Large intestine (tissue), 3 donors: ENCODE measurements around the gene AQP1. TPM values are rescaled to one million over a fixed set of nuclear protein-coding genes. Genes with fewer than 3 reads are reported as not detected.

Experiments
- DNase-seq, 2 donors: peaks; one replicate each; pipeline versions ENCODE4 v3.0.0 to v3.0.0-alpha.2; 2013
- H3K27ac ChIP-seq: one replicate; pipeline ENCODE4 v1.5.1; 2013; ENCODE audit warnings: low read length
- H3K27me3 ChIP-seq: 2 replicates; pipeline ENCODE4 v1.6.1; 2013; ENCODE audit warnings: low read length; ENCODE audit not compliant: control insufficient read depth, insufficient read depth
- H3K36me3 ChIP-seq: 2 replicates; pipeline ENCODE4 v1.6.1; 2013; ENCODE audit warnings: low read length; ENCODE audit not compliant: control insufficient read depth, insufficient read depth
- H3K4me1 ChIP-seq: one replicate; pipeline ENCODE4 v1.6.1; 2013; ENCODE audit warnings: low read length; ENCODE audit not compliant: control insufficient read depth, insufficient read depth
- H3K4me3 ChIP-seq: one replicate; pipeline ENCODE4 v1.5.1; 2013; ENCODE audit warnings: low read length
- H3K9me3 ChIP-seq: one replicate; pipeline ENCODE4 v1.6.1; 2013; ENCODE audit warnings: mild to moderate bottlenecking, low read depth, low read length, moderate library complexity; ENCODE audit not compliant: control insufficient read depth
- whole genome bisulfite sequencing: methylation state at CpG from one replicate; pipeline ENCODE4 v1.1.5; 2013; ENCODE audit warnings: low lambda C conversion rate; ENCODE audit not compliant: insufficient coverage; 5-methylcytosine and 5-hydroxymethylcytosine counted together
- polyA plus RNA-seq: library from polyadenylated mRNA; unstranded; fragments of 120-200 nt; gene quantifications from one replicate; pipeline ENCODE4 v1.2.1, GENCODE V29; 2013

Gene AQP1
- polyA plus RNA-seq, 1 donor, result 81.6 TPM

GRCh38 chr7:30896783-30897637 is 14.6 kb upstream of the AQP1 start:
- H3K27ac ChIP-seq, result peak overlapping the region; percentile 79
- H3K27me3 ChIP-seq, result no peaks in the 10 kb centered on the region
- peaks cover 49% of the 10 kb centered on the region for H3K4me1 ChIP-seq
- H3K4me3 ChIP-seq, result no peak overlapping the region
- no peaks in the 10 kb centered on the region for H3K9me3 ChIP-seq
- peaks cover 3% of the 10 kb centered on the region for H3K36me3 ChIP-seq
- WGBS, result no CpG with 5 or more reads among the region's 13 CpGs
- DNase-seq, result peak; percentile 75 to 93

GRCh38 chr7:30897770-30898169 is 13.9 kb upstream of the AQP1 start:
- DNase-seq, result no peak
- no peaks in the 10 kb centered on the region for H3K27me3 ChIP-seq
- no peaks in the 10 kb centered on the region for H3K9me3 ChIP-seq
- H3K36me3 ChIP-seq, result no peaks in the 10 kb centered on the region
- H3K27ac ChIP-seq, result peak overlapping the region; percentile 79
- peaks cover 49% of the 10 kb centered on the region for H3K4me1 ChIP-seq
- no peak overlapping the region for H3K4me3 ChIP-seq
- no CpG with 5 or more reads among the region's 2 CpGs for WGBS

GRCh38 chr7:30898411-30898810 is 13.2 kb upstream of the AQP1 start:
- WGBS, result no CpG with 5 or more reads among the region's 12 CpGs
- Histone ChIP-seq H3K36me3 (no peaks in the 10 kb centered on the region), H3K4me1 (peaks cover 43% of the 10 kb centered on the region), H3K9me3 (no peaks in the 10 kb centered on the region), H3K27ac (no peak overlapping the region), H3K27me3 (no peaks in the 10 kb centered on the region), H3K4me3 (no peak overlapping the region)
- no peak for DNase-seq

GRCh38 chr7:30899066-30899465 is 12.6 kb upstream of the AQP1 start:
- Histone ChIP-seq H3K4me1 (peaks cover 36% of the 10 kb centered on the region), H3K27me3 (no peaks in the 10 kb centered on the region), H3K9me3 (no peaks in the 10 kb centered on the region), H3K36me3 (no peaks in the 10 kb centered on the region), H3K4me3 (no peak overlapping the region), H3K27ac (no peak overlapping the region)
- no peak for DNase-seq
- no CpG with 5 or more reads among the region's 7 CpGs for WGBS

GRCh38 chr7:30899630-30900029 is 12.0 kb upstream of the AQP1 start:
- H3K4me1 ChIP-seq, result peaks cover 33% of the 10 kb centered on the region
- H3K9me3 ChIP-seq, result no peaks in the 10 kb centered on the region
- no peaks in the 10 kb centered on the region for H3K27me3 ChIP-seq
- no peaks in the 10 kb centered on the region for H3K36me3 ChIP-seq
- no CpG with 5 or more reads among the region's 6 CpGs for WGBS
- H3K27ac ChIP-seq, result no peak overlapping the region
- no peak overlapping the region for H3K4me3 ChIP-seq
- DNase-seq, result no peak

GRCh38 chr7:30900053-30900452 is 11.6 kb upstream of the AQP1 start:
- H3K27ac ChIP-seq, result no peak overlapping the region
- H3K9me3 ChIP-seq, result no peaks in the 10 kb centered on the region
- no peaks in the 10 kb centered on the region for H3K36me3 ChIP-seq
- no peak for DNase-seq
- WGBS, result no CpG with 5 or more reads among the region's 9 CpGs
- peaks cover 29% of the 10 kb centered on the region for H3K4me1 ChIP-seq
- H3K27me3 ChIP-seq, result no peaks in the 10 kb centered on the region
- H3K4me3 ChIP-seq, result no peak overlapping the region

GRCh38 chr7:30900803-30901362 is 10.8 kb upstream of the AQP1 start:
- no peak overlapping the region for H3K27ac ChIP-seq

GRCh38 chr7:30901856-30902255 is 9.8 kb upstream of the AQP1 start:
- no peak overlapping the region for H3K27ac ChIP-seq
- H3K27me3 ChIP-seq, result no peaks in the 10 kb centered on the region
- no peaks in the 10 kb centered on the region for H3K9me3 ChIP-seq
- no CpG with 5 or more reads among the region's 2 CpGs for WGBS
- H3K36me3 ChIP-seq, result no peaks in the 10 kb centered on the region
- H3K4me3 ChIP-seq, result no peak overlapping the region
- H3K4me1 ChIP-seq, result peaks cover 16% of the 10 kb centered on the region
- DNase-seq, result no peak

More at GRCh38 chr7:30900803-30901362, 10.8 kb upstream of the AQP1 start:
- no peaks in the 10 kb centered on the region for H3K9me3 ChIP-seq
- H3K4me3 ChIP-seq, result no peak overlapping the region
- no peak for DNase-seq
- whole genome bisulfite sequencing, result 70% methylated on average over 2 of the region's 11 CpGs
- no peaks in the 10 kb centered on the region for H3K27me3 ChIP-seq
- H3K4me1 ChIP-seq, result peaks cover 25% of the 10 kb centered on the region
- no peaks in the 10 kb centered on the region for H3K36me3 ChIP-seq

- no peaks in the 10 kb centered on the region for H3K9me3 ChIP-seq
- peaks cover 10% of the 10 kb centered on the region for H3K4me1 ChIP-seq
- H3K27me3 ChIP-seq, result no peaks in the 10 kb centered on the region
- no peak overlapping the region for H3K27ac ChIP-seq
- H3K36me3 ChIP-seq, result no peaks in the 10 kb centered on the region
- WGBS, result no CpG with 5 or more reads among the region's 11 CpGs
- H3K4me3 ChIP-seq, result no peak overlapping the region
- no peak for DNase-seq
Measured at GRCh38 chr7:30902466-30902865, 9.2 kb upstream of the AQP1 start.

GRCh38 chr7:30903146-30903545 is 8.5 kb upstream of the AQP1 start:
- no peak overlapping the region for H3K4me3 ChIP-seq
- no peaks in the 10 kb centered on the region for H3K36me3 ChIP-seq
- H3K27me3 ChIP-seq, result no peaks in the 10 kb centered on the region
- H3K27ac ChIP-seq, result no peak overlapping the region
- H3K4me1 ChIP-seq, result peaks cover 5% of the 10 kb centered on the region
- no CpG with 5 or more reads among the region's 8 CpGs for WGBS
- no peak for DNase-seq
- no peaks in the 10 kb centered on the region for H3K9me3 ChIP-seq
